Skeletal muscle satellite cell (primary cell): ENCODE measurements around the gene TNC.

Experiments
- H3K27me3 ChIP-seq: 2 replicates; pipeline ENCODE4 v1.7.0; 2013; ENCODE audit warnings: low read length; ENCODE audit not compliant: control insufficient read depth, insufficient read depth
- H3K36me3 ChIP-seq: 2 replicates; pipeline ENCODE4 v1.7.0; 2013; ENCODE audit warnings: mild to moderate bottlenecking, control low read depth, low read length; ENCODE audit not compliant: insufficient read depth
- H3K4me1 ChIP-seq: 2 replicates; pipeline ENCODE4 v1.7.0; 2013; ENCODE audit warnings: low read length; ENCODE audit not compliant: control insufficient read depth, insufficient read depth
- H3K4me2 ChIP-seq: 2 replicates; pipeline ENCODE4 v1.7.0; 2013; ENCODE audit warnings: mild to moderate bottlenecking, low read length
- H3K4me3 ChIP-seq: 2 replicates; pipeline ENCODE4 v1.7.0; 2013; ENCODE audit warnings: low read length
- H3K9ac ChIP-seq: 2 replicates; pipeline ENCODE4 v1.7.0; 2013; ENCODE audit warnings: mild to moderate bottlenecking, low read depth, low read length, moderate library complexity
- H3K9me3 ChIP-seq: replicated peaks from 2 replicates; pipeline ENCODE4 v1.7.0; 2013; ENCODE audit warnings: mild to moderate bottlenecking, control low read depth, low read length

TNC gene

DNA sequence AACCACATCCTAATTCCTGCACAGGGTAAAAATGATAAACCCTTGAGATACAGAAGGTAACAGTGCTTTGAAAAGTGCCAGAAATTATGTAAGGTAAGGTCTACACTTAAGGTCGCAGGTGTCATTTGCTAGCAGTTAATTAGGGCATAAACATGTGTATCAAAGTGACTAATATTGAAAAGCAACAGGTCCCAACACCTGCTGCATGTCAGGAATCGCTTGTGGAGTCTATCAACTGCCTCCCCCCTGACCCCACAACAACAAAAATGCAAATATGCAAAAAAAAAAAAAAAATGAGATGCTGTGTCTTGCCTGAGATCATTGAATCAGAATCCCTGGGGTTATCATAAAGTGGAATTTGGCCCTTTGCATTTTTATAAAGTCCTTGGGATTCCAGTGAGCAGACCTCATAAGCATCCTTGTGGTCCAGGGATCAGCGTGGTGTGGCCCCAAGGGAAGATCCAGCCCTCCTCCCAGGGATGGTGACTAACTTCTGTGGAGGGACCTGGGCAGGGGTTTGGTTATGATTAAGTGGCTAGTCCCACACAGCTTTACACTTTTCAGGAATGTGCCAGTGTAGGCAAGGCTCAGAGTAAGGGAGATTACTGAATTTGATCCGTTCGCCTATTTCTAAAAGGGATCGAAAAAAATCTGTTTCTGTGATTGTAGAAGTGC lies 95.1 kb downstream of the TNC start:
- no peaks in the 10 kb centered on the region for H3K27me3 ChIP-seq
- H3K4me1 ChIP-seq = peaks cover 23% of the 10 kb centered on the region
- no peak overlapping the region for H3K4me3 ChIP-seq
- no peaks in the 10 kb centered on the region for H3K36me3 ChIP-seq
- H3K4me2 ChIP-seq = no peak overlapping the region
- H3K9ac ChIP-seq = no peak overlapping the region
- H3K9me3 ChIP-seq = no peaks in the 10 kb centered on the region

DNA sequence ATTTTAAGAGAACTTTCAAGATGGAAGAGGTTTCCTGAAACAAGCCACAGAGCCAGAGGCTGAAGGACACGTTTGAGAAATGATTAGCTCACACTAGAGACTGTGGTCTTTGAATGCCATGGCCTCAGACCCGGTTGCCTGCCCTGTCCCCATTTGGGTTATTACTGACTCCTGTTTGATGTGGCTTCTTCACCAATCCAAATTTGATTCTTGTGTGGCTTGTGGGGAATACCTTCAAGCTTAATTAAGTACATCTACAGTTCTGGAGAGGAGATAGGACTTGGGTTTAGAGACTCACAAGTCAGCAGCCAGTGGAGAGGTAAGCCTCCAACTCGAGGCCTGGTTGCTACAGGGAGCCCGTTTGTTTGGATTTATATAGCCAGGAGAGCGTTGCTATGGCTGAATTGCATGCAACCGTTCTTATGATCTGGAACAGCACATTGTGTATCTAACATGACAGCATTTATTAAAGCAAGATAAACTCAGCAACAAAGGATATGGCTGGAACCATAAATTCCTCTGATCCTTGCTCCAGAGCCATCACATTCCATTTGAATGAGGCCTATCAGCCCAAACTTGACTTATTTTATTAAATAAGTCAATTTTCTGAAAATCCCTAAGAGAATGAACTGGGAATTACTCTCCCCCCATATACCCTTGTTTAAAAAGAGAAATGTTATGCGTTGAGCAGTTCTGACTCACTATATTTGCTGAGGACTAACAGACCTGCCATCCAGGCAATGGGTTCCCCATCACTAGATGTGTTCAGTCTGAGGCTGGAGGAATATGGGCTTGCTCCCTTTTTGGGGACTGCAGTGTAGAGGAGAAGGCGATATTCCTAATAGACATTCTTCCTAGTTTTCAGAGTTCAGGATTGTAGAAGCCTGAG lies 99.2 kb downstream of the TNC start:
- peak overlapping the region; percentile 47 for H3K9ac ChIP-seq

DNA sequence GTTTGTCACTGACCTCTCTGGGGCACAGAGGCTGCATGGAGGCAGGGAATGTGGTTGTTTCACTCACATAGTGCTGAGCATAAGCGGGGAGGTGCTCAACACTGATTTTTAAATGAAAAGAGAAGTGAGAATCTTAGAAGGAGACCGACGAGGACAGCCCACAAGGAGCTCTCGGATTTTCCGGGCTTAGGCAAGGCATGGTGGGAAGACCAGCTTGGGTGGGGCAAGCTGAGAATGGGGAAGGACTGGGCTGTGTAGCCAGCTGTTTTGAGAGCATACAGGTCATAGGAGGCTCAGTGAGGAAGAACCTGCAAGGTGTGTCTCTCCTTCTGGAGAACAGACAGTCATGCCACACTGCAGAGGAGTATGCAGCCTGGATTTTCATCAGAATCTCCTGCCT lies 101.6 kb downstream of the TNC start:
- Histone ChIP-seq H3K4me3 (no peak overlapping the region), H3K4me1 (peaks cover 11% of the 10 kb centered on the region), H3K27me3 (peaks cover 34% of the 10 kb centered on the region), H3K36me3 (no peaks in the 10 kb centered on the region), H3K9me3 (no peaks in the 10 kb centered on the region), H3K9ac (no peak overlapping the region), H3K4me2 (no peak overlapping the region)

More for the DNA sequence above, 99.2 kb downstream of the TNC start:
- Histone ChIP-seq H3K36me3 (no peaks in the 10 kb centered on the region), H3K4me3 (no peak overlapping the region), H3K4me1 (peaks cover 23% of the 10 kb centered on the region), H3K27me3 (peaks cover 10% of the 10 kb centered on the region), H3K4me2 (no peak overlapping the region), H3K9me3 (no peaks in the 10 kb centered on the region)

DNA sequence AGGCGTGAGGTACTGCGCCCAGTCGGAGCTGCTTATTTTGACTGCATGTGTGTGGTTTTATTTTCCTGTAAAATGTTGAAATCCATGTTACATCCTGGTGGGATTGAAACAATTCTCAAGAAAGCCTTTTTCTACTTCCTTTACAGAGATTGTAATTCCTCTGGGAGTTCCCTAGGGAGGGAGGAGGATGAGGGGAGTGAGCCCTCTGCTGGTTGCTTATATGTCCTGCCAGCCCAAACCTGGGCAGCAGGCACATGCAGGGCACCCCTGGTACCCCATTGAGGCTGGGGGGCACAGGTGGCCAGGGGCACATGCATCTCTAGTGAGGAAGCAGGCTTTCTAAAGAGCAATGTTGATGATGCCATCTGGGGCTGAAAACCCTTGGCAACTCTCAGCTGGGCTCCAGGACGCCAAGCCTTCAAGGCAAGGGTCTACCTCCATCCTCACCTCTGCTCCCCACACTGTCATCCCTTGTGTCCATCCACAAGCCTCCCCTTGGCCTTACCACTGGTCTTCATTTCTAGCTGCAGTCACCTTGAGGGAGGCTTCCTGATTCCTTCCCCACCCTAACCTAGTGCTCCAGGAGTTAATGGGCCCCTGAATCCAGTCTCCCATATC lies 102.8 kb downstream of the TNC start:
- Histone ChIP-seq H3K9me3 (no peaks in the 10 kb centered on the region), H3K27me3 (peaks cover 46% of the 10 kb centered on the region), H3K9ac (no peak overlapping the region), H3K4me3 (no peak overlapping the region), H3K36me3 (no peaks in the 10 kb centered on the region), H3K4me2 (no peak overlapping the region), H3K4me1 (peaks cover 11% of the 10 kb centered on the region)

DNA sequence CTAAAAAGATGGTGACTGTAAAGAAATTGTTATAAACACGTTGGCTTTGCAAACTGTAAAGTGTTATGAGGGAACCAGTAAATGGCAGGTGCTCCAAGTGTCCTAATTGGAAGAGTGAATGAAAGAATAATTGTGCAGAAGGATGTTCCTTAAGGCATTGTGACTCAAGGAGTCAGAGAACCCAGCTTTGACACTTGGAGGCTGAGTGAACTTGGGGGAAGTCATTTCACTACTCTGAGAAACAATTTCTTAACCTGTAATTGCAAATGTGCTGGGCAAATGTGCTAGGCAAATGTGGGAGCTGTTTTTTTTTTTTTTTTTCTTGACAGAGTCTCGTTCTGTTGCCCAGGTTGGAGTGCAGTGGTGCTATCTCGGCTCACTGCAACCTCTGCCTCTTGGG lies 103.5 kb downstream of the TNC start:
- H3K36me3 ChIP-seq = no peaks in the 10 kb centered on the region
- H3K9me3 ChIP-seq = no peaks in the 10 kb centered on the region
- peaks cover 11% of the 10 kb centered on the region for H3K4me1 ChIP-seq
- no peak overlapping the region for H3K9ac ChIP-seq
- no peak overlapping the region for H3K4me2 ChIP-seq
- no peak overlapping the region for H3K4me3 ChIP-seq
- peaks cover 53% of the 10 kb centered on the region for H3K27me3 ChIP-seq

DNA sequence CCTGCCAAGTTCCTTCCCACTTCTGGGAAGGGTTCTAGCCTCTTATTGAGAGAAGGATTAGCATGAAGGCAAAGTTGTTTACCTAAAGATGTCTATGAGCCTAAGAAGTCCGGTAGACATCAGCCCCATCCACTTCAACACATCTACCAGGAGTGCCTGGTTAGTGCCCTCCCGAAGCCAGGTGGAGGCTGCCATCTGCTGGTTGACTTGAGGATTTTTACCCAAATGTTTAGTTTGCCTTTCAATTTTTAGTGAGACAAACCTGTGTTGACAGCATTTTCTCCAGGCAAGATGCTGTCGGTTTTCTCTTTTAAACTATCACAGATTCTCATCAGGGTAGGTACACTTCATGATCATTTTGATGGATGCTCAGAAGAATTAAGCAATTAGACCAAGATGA lies 104.0 kb downstream of the TNC start:
- Histone ChIP-seq H3K9me3 (no peaks in the 10 kb centered on the region), H3K4me3 (no peak overlapping the region), H3K4me2 (no peak overlapping the region), H3K4me1 (peaks cover 7% of the 10 kb centered on the region), H3K27me3 (peaks cover 56% of the 10 kb centered on the region), H3K36me3 (no peaks in the 10 kb centered on the region), H3K9ac (no peak overlapping the region)

DNA sequence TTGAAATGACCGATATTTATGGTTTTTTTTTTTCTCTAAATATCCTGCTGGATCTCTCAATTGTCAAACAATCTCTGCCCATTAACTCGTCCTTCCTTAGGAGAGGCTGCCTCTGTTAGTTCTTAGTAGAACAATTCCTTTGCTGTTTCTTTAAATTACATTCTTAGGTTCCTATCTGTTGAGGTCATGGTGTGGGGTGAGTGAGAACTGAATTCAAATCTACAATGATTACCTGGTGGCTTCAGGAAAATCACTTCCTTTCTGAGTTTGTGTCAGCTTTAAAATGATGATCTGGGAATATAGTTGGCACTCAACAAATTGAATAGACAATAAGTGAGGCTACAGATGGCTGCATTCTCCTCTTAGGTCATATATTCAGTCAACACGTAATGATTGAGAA lies 105.5 kb downstream of the TNC start:
- Histone ChIP-seq H3K36me3 (no peaks in the 10 kb centered on the region), H3K4me3 (no peak overlapping the region), H3K9ac (no peak overlapping the region), H3K4me1 (peaks cover 9% of the 10 kb centered on the region), H3K27me3 (peaks cover 56% of the 10 kb centered on the region), H3K9me3 (no peaks in the 10 kb centered on the region), H3K4me2 (no peak overlapping the region)

DNA sequence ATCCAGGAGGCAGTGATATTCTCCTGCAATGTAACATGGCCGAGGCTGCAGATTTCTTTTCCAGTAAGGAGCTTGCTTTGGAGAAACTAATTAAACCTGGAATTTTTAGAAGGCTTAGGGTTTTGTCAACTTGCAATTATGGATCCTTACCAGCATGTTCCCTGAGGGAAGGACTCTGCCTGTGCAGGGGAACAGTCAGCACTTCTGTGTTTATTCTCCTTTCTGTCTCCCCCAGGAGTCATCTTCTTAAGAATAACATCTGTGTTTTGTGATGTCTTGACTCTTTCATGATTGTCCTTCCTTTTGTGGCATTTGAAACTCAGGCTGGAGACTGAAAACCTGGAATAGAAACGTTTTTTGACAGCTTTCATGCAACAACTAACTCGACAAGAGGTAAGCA lies 107.1 kb downstream of the TNC start:
- Histone ChIP-seq H3K9me3 (no peaks in the 10 kb centered on the region), H3K4me1 (peaks cover 17% of the 10 kb centered on the region), H3K4me3 (no peak overlapping the region), H3K27me3 (peaks cover 51% of the 10 kb centered on the region), H3K9ac (no peak overlapping the region), H3K36me3 (no peaks in the 10 kb centered on the region), H3K4me2 (no peak overlapping the region)

DNA sequence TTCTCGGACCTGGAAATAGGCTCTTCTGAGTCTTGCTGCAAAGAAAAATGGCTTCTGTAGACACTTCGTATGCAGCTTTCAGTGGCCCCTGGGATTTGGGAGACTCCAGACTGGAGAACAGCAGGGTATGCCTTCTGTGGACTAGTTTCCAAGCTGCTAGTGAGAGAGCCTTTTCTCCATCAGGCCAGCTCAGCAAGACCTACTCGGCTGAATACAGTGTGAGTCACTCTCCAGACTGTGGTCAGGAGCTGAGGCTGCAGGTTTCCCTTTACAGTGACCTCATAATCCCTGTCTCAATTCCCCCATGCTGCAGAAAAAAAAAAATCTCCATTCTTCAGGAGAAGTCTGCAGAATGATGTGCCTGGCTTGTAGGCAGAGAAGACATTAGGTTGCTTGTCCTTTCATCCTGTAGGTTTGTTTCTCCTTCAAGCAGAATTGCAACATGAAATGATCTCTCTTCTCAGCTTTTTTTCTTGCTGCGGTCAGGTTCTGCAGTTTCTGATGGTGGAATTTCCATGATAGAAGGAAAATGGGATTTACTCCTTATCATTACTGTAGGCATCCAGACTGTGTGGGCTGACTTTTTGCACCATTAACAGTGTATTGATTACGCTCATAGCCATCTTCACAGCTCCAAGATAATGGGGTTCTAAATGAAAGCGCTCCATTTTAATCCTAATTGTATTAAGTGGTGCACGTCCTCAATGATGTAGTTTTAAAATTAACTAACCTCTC lies 109.3 kb downstream of the TNC start:
- H3K4me3 ChIP-seq = no peak overlapping the region
- H3K9ac ChIP-seq = no peak overlapping the region
- no peak overlapping the region for H3K4me2 ChIP-seq
- H3K27me3 ChIP-seq = peaks cover 50% of the 10 kb centered on the region
- H3K9me3 ChIP-seq = no peaks in the 10 kb centered on the region
- peaks cover 17% of the 10 kb centered on the region for H3K4me1 ChIP-seq
- no peaks in the 10 kb centered on the region for H3K36me3 ChIP-seq

DNA sequence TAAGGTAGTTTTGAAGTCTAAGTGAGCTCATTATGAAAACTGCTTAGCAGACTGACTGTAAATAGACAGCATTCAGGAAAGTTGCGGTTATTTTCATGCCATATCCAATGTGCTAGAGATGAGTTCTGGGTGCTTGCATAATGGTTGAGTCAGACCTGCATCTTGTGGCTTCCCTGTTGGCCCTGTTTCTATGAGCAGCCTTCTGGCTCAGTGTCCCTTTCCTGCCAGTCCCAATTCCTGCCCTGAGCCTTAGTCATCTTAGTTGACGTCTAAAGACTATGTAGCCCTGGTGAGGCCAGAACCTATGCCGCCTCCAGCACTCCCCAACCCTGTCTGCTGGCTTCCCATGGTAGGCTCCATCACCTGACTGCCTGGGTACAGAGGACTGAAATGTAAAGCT lies 111.3 kb downstream of the TNC start:
- Histone ChIP-seq H3K9me3 (no peaks in the 10 kb centered on the region), H3K4me1 (peaks cover 17% of the 10 kb centered on the region), H3K9ac (no peak overlapping the region), H3K4me2 (no peak overlapping the region), H3K27me3 (peaks cover 39% of the 10 kb centered on the region), H3K4me3 (no peak overlapping the region), H3K36me3 (no peaks in the 10 kb centered on the region)

DNA sequence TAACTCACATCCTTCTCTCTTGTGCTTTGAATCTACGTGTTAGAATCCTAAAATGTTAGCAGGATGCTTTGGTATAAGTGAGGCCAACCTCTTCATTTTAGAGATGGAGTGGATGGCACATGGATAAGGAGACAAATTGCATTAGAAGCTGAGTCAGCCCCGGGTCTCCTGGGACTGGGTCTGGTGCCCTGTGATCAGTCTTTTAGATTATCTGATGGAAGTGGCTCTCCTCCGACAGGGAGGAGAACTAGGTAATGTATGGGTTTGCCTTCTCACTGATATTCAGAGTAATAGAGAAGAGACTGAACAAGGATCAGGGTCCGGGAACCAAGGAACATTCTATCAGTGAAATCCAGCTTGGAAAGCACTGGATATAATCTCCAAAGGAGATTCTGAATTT lies 112.6 kb downstream of the TNC start:
- Histone ChIP-seq H3K36me3 (no peaks in the 10 kb centered on the region), H3K4me1 (peaks cover 17% of the 10 kb centered on the region), H3K4me3 (no peak overlapping the region), H3K27me3 (peaks cover 29% of the 10 kb centered on the region), H3K9ac (no peak overlapping the region), H3K4me2 (no peak overlapping the region), H3K9me3 (no peaks in the 10 kb centered on the region)
